ENCODE results near the gene UBR3. TPM values are rescaled to one million over a fixed set of nuclear protein-coding genes. Genes with fewer than 3 reads are reported as not detected.
"Not testable (repeated sequence)": the region's sequence is repeated elsewhere in the genome, so short reads cannot be mapped to it uniquely, and the experiment has no call there.

UBR3 gene
- total RNA-seq, 1 experiment from 2014 or later = 15.3 TPM

DNA sequence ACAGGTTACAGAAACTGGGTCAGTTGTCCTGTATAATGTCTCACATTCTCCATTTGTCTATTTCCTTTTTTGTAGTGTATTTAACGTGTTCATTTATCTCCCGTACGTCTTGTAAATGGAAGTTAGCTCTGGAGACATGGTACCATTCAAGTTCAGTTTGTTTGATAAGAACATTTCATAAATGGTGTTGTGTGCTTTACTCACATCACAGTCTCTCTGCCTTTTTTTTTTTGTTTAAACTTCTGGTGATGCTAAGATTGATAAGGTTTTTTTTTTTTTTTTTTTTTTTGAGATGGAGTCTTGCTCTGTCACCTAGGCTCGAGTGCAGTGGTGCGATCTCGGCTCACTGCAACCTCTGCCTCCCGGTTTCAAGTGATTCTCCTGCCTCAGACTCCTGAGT is 41.7 kb downstream of the UBR3 start:
- DNase-seq (ENCODE audit: low read depth) = no peak

DNA sequence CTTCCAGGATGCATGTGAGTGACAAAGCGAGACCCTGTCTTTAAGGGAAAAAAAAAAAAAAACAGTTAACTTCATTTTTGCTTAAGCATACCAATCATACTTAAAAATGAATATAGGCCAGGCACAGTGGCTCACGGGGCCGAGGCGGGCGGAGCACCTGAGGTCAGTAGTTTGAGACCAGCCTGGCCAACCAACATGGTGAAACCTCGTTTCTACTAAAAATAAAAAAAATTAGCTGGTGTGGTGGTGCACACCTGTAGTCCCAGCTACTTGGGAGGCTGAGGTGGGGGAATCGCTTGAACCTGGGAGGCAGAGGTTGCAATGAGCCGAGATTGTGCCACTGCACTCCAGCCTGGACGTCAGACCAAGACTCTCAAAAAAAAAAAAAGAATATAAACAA is 44.1 kb downstream of the UBR3 start:
- not testable (repeated sequence) for DNase-seq (ENCODE audit: low read depth)

DNA sequence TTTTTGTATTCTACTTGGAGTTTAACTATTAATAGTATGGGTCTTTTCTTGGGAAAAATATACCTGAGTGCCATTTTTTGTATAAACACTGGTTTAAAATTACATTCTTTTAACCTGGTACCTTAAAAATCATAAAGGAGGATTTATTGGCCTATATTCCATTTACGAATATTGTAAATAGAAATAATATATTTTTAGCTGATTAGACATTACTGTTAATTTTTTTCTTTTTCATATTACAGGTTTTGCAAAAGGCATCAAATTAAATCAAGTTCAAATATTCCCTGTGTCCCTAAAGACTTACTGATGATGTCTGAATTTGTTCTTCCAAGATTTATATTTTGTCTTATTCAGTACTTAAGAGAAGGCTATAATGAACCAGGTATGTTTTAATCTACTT is 44.7 kb downstream of the UBR3 start:
- no peak for DNase-seq (ENCODE audit: low read depth)

DNA sequence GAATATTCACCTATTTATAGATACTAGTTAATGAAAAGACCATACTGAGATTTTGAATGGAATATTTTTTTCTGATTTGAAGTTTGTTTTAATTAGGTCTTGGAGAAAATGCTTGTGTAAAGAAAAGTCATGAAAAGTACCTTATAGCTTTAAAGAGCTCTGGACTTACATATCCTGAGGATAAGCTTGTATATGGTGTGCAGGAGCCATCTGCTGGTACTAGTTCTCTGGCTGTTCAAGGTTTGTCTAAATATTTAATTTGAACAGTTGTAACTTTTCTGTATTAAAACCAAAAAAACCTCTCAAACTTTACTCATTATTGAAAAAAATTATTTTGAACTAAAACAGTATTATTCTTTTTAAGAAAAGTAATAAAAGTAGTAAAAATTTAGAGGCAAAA is 50.1 kb downstream of the UBR3 start:
- DNase-seq (ENCODE audit: low read depth) = peak; percentile 7

DNA sequence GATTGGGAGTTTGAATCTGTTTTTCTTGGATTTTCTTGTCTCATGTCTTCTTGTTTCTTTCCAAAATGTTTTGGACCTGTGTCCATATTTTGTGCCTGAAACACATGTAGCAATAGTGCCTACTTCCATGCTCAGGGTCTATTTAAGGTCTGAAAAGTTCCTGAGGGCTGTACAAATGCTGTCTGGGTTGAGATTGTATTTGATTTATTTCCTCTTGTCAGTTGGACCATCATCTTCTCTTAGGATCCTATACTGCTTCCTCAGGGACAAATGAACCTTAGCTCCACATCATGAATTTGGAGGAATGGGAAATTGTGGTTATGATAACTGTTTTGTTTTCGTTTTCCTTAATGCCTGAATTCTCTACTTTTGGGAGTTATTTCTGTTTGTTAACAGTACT is 59.9 kb downstream of the UBR3 start:
- no peak for DNase-seq (ENCODE audit: low read depth)

DNA sequence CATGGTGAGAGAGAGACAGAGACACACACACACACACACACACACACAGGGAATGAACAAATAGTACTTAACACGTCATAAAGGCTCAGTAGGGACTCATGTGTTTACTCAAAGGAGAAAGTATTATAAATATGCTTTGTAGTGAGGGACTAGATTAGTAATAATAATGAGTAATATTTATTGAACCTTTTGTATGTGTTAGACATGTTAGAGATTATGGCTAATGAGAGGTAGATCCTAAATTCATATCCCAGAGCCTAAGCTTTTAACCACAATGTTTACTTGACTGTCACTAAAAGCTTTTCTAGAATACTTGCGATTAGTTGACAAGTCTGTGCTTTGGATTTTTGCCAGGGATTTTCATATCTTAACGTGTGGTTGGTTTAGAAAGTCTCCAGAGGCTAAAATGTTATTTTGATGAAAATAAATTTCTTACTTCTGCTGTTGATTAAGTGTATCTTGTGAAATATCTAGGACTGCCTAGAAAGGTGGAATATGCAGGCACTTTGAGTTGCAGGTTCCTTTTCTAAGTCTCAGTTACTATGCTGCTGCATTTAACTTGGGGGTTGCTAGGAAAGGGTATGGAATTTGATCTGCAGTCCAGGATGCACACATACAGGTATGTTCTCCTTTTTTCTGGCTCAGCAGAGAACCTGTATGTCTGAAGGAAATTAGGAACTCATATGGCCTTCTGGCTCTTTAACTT is 64.5 kb downstream of the UBR3 start:
- DNase-seq (ENCODE audit: low read depth) = peak; percentile 13

DNA sequence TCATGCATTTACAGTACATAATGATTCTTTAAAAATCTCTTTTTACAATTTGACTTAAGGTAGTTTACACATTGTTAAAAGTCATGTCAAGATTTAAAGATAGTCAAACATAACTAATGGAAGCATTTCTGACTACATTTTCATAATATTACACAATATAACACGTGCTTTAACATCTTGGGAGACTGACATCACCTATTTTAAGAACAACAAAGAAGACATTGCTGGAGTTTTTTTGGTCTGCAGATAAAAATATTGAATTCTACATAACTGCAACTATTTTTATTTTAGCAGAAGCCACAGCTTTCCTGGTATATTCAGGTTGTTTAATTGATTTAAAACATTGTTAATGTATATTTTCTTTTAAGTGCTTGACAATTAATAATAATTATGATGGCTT is 65.7 kb downstream of the UBR3 start:
- no peak for DNase-seq (ENCODE audit: low read depth)

DNA sequence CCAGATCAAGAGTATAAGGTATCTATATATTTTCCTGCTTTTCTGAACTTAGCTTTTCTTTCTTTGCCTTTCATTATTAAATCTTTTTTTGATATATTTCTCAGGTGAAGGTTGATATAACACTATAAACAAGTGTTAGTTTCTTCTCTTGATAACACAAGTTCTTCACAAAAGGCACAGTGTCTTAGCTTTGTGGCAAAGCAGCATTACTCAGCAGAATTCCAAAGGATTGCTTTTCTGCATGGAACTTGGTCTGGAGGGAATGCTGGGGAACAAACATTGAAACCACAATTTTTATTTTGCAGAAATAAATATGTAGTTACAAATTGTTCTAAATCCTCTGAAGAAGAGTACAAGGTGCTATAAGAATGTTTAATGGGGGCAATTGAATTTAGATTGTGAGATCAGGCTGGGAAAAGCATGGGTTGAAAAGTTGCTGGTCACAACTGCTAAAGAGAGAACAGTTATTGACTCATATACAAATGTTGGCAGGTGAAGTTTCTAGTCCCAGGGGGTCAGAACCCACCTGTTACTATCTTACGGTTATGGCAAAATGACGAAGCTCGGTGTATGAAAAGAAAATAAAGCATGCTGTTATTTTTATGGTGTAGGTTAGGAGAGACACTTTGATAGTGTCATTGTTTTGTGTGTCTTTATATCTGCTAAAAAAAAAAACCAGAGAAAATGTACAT is 68.2 kb downstream of the UBR3 start:
- peak; percentile 10 for DNase-seq (ENCODE audit: low read depth)

DNA sequence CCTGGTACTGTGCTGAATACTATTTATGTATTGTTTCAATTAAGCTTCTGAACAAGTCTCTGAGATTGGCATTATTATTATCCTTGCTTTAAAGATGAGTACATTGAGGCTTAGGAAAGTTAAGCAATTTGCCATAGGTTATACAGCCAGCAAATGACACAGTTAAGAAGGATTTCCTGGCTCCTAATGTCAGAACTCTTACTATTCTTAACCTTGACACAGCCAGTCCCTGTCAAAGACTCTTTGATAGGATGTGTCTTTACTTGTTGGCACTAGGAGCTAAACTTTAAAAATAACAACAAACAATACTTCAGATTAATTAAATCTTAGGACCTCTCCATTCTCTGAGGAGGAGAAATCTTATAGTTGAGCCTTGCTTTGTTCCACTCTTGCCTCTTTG is 70.6 kb downstream of the UBR3 start:
- no peak for DNase-seq (ENCODE audit: low read depth)

DNA sequence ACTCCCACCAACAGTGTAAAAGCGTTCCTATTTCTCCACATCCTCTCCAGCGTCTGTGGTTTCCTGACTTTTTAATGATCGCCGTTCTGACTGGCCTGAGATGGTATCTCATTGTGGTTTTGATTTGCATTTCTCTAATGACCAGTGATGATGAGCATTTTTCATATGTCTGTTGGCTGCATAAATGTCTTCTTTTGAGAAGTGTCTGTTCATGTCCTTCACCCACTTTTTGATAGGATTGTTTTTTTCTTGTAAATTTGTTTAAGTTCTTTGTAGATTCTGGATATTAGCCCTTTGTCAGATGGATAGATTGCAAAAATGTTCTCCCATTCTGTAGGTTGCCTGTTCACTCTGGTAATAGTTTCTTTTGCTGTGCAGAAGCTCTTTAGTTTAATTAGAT is 72.8 kb downstream of the UBR3 start:
- peak; percentile 18 for DNase-seq (ENCODE audit: low read depth)

DNA sequence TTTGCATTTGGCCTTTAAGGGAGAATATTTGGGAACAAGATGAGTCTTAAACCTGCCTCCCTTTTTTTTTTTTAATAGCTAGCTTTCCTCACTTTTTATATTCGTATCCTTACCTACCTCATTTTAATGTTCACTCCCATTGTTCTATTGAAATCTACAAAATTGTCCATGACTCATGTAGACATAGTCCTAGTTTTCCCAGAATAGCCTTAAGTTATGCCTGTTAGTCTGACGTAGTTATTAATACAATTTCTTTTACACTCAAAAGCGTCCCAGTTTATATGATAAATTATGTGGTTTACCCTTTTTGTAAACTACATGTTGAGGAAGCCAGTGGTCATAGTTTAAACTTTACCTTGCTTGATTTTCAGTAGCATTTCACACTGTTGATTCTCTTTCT is 73.4 kb downstream of the UBR3 start:
- DNase-seq (ENCODE audit: low read depth) = peak; percentile 37

DNA sequence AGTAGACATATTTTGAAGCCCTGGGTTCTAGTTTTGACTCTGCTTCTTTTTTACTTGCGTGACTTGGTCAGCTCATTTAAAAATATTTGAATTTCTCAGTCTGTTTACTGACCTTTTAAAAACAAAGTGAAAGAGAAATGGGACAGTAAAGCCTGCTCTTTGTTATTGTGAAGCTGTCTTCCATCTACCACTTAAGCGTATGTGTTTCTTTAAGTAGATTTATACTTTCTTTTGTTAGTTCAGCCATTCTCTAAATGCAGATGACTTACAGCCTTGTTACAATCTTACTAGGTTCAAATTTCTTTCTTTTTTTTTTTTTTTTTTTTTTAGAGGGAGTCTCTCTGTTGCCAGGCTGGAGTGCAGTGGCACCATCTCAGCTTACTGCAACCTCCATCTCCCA is 79.5 kb downstream of the UBR3 start:
- no peak for DNase-seq (ENCODE audit: low read depth)

DNA sequence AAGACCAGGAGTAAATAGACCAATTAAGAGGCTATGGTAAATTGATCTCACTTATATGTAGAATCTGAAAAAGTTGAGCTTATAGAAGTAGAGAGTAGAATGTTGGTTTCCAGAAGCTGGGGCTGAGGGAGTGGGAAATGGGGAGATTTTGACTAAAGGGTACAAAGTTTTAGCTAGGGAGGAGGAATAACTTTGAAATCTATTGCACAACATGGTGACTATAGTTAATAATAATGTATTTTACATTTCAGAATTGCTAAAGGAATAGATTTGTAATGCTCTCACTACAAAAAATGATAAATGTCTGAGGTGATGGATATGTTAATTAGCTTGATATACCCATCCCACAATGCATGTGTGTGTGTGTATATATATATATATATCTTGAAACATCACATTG is 82.1 kb downstream of the UBR3 start:
- no peak for DNase-seq (ENCODE audit: low read depth)

DNA sequence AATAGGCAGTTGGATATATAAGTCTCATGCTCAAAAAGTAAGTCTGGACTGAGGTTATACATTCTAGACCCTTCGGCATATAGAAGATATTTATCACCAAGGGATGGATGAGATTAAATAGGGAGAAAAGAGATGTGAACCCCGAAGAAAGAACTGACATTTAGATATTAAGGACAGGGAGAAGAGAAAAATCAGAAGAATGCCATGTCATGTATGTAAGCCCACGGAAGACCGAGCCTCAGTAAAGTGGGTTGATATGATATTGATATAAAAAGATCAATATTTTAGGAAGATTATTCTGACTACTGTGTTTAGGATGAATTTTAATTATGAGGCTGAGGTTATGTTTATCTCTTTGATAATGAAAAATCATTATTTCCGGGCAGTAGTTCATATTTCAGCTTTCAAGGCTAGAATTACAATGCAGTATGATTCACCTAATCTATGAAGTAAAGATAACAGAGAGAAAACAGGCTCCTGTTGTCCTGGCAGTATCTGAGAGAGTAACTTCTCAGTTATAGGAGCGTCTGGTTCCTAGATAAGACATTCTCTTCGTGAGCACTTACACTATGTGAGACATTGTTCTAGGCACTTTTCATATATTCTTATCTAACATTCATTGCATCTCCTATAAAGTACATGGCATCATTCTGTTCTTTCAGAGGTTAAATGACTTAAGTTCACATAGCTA is 83.0 kb downstream of the UBR3 start:
- DNase-seq (ENCODE audit: low read depth) = no peak

DNA sequence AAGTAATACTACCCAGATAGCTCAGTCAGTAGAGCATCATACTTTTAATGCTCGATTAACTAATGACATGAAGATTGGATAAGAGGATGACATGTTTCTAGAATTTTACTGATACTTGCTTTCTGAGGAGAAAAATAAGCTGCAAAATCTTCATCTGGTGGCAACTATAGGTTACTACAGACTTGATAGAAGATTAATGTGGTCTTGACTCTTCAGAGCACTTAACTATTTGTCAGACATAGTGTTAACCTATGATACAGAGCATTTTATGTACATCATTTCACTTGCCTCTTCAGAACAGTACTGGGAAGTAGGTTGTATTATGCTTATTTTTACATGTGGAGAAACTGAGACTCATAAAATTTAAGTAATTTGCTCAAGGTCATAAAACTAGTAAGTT is 83.9 kb downstream of the UBR3 start:
- no peak for DNase-seq (ENCODE audit: low read depth)

DNA sequence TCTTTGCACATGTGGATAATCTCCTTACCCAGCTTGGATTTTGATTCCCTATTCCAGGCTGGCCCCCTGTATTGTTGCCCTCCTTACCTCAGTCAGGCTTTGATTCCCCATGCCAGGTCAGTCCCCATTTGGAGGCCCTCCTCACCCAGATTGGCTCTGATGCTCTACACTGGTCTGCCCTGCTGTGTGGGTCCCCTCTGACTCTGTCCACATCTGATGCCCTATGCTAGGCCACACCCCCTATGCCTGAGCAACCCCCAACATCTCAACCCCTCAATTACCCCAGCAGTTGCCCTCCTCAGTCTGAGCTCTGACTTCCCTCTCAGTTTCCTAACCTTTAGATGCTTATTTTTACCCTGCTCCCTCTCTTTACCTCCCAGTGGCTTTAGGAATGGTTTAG is 89.4 kb downstream of the UBR3 start:
- DNase-seq (ENCODE audit: low read depth) = no peak

DNA sequence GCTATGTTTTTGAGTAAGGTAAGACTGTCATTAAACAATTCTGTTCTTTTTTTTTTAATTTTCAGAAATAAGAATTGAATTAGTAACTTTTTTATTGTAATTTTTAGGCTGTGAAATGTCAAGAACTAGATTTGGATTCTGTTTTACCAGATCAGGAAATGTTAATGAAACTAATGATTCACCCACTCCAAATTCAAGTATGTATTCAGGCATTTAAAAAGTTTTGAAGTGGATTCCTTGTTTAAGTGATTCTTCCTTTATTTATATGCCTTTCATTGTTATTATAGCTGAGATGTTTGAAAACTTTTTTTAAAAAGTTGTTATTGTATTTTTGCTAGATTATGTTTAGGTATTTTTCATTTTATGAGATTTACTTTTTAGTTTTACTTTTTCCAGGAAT is 96.7 kb downstream of the UBR3 start:
- no peak for DNase-seq (ENCODE audit: low read depth)

DNA sequence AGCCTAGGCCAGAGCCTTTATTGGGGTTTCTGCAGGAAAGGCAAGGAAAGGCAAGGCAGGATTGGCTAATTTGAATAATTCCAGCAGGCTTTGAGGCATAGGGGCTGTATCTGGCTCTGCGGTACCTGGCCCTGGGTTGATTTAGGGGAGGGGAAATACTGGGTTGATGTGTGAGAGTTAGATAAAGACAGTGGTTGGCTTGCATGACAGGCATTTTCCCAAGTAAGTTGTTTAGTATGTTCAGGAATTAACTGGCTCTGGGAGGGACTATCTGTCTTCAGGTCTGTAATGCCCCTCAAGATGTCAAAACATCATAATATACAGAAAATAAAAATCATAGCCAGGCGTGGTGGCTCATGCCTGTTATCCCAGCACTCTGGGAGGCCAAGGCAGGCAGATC is 98.7 kb downstream of the UBR3 start:
- DNase-seq (ENCODE audit: low read depth) = no peak

DNA sequence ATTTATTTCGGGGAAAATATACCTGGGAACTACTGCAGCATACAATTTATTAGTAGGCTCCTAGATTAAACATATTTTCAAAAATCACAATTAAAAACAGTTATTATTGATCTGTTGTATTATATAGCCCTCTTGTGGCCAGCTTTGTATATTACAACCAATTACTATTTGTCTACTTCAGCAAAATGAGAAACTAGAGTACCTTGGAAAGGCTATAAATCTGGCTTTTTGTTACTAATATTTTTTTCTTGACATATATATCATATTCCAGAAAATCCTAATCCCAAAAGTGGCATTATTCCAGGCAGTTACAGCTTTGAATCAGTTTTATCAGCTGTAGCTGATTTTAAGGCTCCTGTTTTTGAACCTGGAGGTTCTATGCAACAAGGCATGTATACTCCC is 101.2 kb downstream of the UBR3 start:
- DNase-seq (ENCODE audit: low read depth) = peak; percentile 33

DNA sequence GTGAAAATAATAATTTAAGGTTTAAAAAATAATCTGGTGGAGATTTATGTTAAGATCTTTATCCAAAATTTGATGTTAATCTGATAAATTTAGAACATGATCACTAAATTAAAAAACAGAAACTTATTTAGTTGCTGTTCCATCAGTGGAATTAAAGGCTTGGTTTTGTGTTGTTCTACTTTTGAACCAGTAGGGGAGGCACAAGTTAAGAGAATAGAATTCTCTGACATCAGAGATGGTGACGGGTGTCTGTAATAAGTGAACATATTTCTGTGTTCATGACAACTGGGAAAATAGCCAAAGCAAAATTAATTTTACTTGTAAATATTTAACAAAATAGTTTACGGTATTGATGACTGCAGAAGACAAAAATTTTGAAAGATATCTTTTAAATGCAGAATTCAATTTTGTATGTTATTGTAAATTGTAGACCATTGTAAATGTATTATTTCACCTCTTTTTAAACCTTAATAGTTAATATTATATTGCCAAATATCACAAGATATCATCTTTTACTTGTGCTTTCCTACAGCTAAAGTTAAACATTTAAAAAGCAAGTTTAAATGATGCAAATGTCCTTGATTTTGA is 106.0 kb downstream of the UBR3 start:
- DNase-seq (ENCODE audit: low read depth) = peak; percentile 13

DNA sequence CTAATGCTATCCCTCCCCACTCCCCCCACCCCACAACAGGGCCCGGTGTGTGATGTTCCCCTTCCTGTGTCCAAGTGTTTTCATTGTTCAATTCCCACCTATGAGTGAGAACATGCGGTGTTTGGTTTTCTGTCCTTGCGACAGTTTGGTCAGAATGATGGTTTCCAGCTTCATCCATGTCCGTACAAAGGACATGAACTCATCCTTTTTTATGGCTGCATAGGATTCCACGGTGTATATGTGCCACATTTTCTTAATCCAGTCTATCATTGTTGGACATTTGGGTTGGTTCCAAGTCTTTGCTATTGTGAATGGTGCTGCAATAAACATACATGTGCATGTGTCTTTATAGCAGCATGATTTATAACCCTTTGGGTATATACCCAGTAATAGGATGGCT is 109.4 kb downstream of the UBR3 start:
- DNase-seq (ENCODE audit: low read depth) = not testable (repeated sequence)

DNA sequence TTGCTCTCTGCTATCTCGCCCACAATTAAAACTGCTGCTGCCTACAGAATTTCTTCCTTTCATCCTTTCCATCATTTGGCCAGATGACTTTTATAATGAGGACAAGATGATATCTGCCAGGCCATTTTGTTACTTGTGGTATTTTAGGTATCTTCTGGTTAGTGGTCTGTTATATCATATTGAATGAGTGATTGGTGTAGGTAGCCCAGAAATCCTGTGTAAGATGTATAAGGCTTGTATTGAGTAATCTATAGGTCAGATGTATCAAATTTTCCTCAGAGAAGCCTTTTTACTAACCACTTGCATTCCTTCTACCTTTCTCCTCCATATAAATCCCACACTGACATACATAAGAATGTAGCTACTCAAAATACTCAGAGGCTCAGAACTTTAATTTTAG is 118.3 kb downstream of the UBR3 start:
- DNase-seq (ENCODE audit: low read depth) = no peak

DNA sequence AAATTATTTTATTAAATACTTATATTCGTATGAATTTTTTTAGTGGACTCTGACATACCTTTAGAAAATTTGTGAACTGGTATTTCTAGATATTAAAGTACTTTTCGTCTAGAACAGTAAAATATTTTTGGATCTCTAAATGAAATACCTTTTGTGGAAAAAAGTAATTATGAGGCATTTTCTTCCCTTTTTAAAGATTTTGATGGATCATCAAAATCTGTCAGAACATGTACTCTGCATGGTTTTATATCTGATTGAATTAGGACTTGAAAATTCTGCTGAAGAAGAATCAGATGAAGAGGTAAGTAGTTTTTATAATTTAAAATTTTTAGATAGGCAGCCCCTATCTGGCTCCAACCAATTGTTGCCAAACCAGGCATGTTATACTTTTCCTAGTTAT is 118.8 kb downstream of the UBR3 start:
- no peak for DNase-seq (ENCODE audit: low read depth)
